Nephron progenitor cell (in vitro differentiated cells): ENCODE data around the gene NCBP1.

Source experiments
- DNase-seq: peaks from one replicate; pipeline ENCODE4 v3.0.0; 2021
- H3K27ac Mint-ChIP-seq: 2 replicates; pipeline ENCODE4 v1.8.0; 2021; ENCODE audit warnings: mild to moderate bottlenecking, moderate library complexity, mixed read lengths
- H3K27me3 Mint-ChIP-seq: 2 replicates; pipeline ENCODE4 v1.8.0; 2021; ENCODE audit warnings: mild to moderate bottlenecking, low read depth, mixed read lengths; ENCODE audit not compliant: poor library complexity
- H3K36me3 Mint-ChIP-seq: 2 replicates; pipeline ENCODE4 v1.8.0; 2021; ENCODE audit warnings: low read depth, mixed read lengths
- H3K4me1 Mint-ChIP-seq: 2 replicates; pipeline ENCODE4 v1.8.0; 2021; ENCODE audit warnings: mixed read lengths
- H3K4me3 Mint-ChIP-seq: 2 replicates; pipeline ENCODE4 v1.8.0; 2021; ENCODE audit warnings: mild to moderate bottlenecking, moderate library complexity, mixed read lengths
- H3K9me3 Mint-ChIP-seq: 2 replicates; pipeline ENCODE4 v1.8.0; 2021; ENCODE audit warnings: mild to moderate bottlenecking, moderate library complexity, mixed read lengths
- TF ChIP-seq, protein P1 (sequence below): fragments of 200-600 bp; sonication (generic); IDR thresholded peaks from 2 replicates; pipeline ENCODE4 v1.5.0; 2021; ENCODE audit warnings: antibody characterized with exemption

NCBP1 gene

DNA sequence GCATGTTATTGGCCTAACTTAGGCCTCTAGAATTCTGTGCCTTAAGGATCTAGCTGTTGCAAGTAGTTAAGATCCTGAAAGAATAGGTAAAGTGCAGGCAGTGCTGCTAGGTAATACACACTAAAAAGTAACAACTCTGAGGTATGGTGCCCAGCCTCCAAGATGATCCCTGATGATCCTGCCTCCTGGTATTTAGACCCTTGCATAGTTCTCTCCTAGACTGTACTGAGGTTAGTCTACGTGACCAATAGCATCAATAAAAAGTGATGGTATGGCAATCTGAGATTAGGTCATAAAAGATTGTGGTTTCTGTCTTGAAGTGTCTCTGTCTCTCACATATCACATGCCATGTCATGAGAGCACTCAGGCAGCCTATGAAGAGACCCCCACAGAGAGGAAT lies 9.7 kb upstream of the NCBP1 start:
- peaks cover 74% of the 10 kb centered on the region for H3K36me3 Mint-ChIP-seq

DNA sequence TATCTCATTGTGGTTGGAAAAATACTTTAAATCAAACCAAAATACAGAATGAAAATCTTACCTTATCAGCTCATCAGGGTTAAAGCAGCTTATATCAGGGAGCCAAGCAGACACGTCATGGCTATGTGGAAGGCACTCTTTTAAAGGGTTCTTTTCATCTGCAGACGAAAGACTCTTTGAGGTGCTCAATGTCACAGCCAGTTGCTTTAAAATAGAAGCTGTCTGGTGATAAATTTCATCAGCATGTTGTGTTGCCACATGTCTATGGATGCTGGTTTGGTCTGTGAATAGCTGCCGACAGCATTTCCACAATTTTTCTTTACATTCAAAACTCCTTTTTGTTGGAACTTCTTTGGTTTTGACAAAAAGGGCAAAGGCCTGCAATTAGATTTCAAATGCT lies 8.0 kb upstream of the NCBP1 start:
- Mint-ChIP-seq H3K4me3 (no peak overlapping the region), H3K27ac (no peak overlapping the region), H3K27me3 (peaks cover 4% of the 10 kb centered on the region), H3K9me3 (peaks cover 29% of the 10 kb centered on the region), H3K4me1 (peaks cover 18% of the 10 kb centered on the region), H3K36me3 (peaks cover 57% of the 10 kb centered on the region)
- DNase-seq, result no peak
- TF ChIP-seq, protein P1, sequence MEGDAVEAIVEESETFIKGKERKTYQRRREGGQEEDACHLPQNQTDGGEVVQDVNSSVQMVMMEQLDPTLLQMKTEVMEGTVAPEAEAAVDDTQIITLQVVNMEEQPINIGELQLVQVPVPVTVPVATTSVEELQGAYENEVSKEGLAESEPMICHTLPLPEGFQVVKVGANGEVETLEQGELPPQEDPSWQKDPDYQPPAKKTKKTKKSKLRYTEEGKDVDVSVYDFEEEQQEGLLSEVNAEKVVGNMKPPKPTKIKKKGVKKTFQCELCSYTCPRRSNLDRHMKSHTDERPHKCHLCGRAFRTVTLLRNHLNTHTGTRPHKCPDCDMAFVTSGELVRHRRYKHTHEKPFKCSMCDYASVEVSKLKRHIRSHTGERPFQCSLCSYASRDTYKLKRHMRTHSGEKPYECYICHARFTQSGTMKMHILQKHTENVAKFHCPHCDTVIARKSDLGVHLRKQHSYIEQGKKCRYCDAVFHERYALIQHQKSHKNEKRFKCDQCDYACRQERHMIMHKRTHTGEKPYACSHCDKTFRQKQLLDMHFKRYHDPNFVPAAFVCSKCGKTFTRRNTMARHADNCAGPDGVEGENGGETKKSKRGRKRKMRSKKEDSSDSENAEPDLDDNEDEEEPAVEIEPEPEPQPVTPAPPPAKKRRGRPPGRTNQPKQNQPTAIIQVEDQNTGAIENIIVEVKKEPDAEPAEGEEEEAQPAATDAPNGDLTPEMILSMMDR, result no peak

More for the DNA sequence above, 9.7 kb upstream of the NCBP1 start:
- Mint-ChIP-seq H3K4me1 (peaks cover 4% of the 10 kb centered on the region), H3K27me3 (peaks cover 4% of the 10 kb centered on the region), H3K9me3 (peaks cover 35% of the 10 kb centered on the region), H3K27ac (no peak overlapping the region), H3K4me3 (no peak overlapping the region)
- TF ChIP-seq, protein P1, result no peak
- DNase-seq, result no peak

DNA sequence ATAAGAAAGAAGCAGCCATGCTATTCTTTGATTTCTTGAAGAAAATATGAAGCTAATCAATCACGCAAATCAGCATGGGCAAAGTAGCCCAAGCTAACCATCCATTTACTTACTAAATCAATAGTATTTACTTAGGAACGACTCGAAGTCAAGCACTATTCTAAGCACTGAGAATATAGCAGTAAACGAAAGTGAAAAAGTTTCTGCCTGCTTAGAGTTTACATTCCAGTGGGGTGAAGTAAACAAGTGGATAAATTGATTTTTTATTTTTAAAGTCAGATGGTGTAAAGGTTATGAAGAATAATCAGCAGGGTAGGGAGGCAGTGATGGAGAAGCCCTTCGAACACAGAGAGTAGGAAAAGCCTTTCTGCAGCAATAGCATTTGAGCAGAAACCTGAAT lies 6.0 kb upstream of the NCBP1 start:
- peaks cover 29% of the 10 kb centered on the region for H3K4me1 Mint-ChIP-seq
- peaks cover 37% of the 10 kb centered on the region for H3K36me3 Mint-ChIP-seq
- peaks cover 11% of the 10 kb centered on the region for H3K9me3 Mint-ChIP-seq
- no peak for DNase-seq
- H3K27me3 Mint-ChIP-seq, result peaks cover 4% of the 10 kb centered on the region
- H3K4me3 Mint-ChIP-seq, result no peak overlapping the region
- TF ChIP-seq, protein P1, result no peak
- no peak overlapping the region for H3K27ac Mint-ChIP-seq

DNA sequence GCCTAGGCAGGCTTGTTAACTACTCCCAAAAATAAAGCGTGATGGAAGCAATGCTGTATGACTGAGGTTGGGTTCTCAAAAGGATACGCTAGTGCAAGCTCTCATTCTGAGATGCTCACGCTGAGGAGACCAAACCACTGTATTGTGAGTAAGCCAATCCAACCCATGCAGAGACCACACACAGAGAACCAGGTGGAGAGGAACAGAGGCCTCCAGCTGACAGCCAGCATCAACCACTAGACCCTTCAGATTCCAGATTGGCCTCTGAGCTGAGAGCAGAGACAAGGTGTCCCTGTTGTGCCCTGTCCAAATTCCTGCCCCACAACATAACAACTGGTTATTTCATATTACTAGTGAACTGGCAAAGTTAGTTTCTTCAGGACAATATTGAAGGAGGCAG lies 5.0 kb upstream of the NCBP1 start:
- H3K4me3 Mint-ChIP-seq, result no peak overlapping the region
- peaks cover 27% of the 10 kb centered on the region for H3K36me3 Mint-ChIP-seq
- H3K9me3 Mint-ChIP-seq, result peaks cover 4% of the 10 kb centered on the region
- no peaks in the 10 kb centered on the region for H3K27me3 Mint-ChIP-seq
- H3K4me1 Mint-ChIP-seq, result peaks cover 29% of the 10 kb centered on the region
- DNase-seq, result no peak
- H3K27ac Mint-ChIP-seq, result no peak overlapping the region
- TF ChIP-seq, protein P1, result no peak

DNA sequence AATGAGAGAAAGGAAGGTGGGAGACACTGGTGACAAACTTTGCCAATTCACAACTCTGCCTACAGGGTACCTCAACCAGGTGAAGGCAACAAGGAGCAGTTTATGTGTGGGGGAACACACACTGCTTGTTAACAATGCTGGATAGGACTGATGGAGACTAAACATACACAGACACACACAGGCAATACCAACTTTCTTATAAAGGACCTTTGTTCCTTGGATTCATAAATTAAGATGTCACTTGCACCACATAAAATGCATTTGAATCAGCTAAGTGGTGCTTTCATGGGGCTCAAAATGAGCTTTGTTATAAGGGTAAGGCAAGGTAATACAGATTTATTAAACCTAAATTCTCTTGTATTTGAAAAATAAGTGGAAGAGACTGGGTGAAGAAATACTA lies 4.5 kb upstream of the NCBP1 start:
- H3K4me3 Mint-ChIP-seq, result no peak overlapping the region
- H3K27ac Mint-ChIP-seq, result no peak overlapping the region
- H3K27me3 Mint-ChIP-seq, result no peaks in the 10 kb centered on the region
- H3K9me3 Mint-ChIP-seq, result peaks cover under 1% of the 10 kb centered on the region
- H3K36me3 Mint-ChIP-seq, result peaks cover 22% of the 10 kb centered on the region
- H3K4me1 Mint-ChIP-seq, result peaks cover 30% of the 10 kb centered on the region
- DNase-seq, result no peak
- TF ChIP-seq, protein P1, result no peak

DNA sequence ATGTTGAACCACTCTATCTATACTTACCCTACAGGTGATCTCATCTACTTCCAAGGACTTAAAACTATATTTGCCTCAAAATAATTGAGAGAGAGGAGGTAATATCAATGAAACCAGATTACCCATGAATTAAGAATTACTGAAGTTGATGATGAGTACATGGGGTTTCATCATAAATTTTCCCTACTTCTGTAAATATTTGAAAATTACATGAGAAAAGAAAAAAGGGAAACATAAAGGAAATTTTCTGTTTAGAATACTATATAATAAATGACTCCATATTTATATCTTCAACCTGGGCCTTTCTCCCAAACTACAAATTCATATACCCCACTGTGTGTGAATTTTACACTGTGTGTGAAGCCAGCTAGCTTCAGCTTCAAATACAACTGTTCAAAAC lies 3.0 kb upstream of the NCBP1 start:
- no peak overlapping the region for H3K4me3 Mint-ChIP-seq

More for the DNA sequence above, 3.0 kb upstream of the NCBP1 start:
- Mint-ChIP-seq H3K4me1 (peaks cover 44% of the 10 kb centered on the region), H3K9me3 (no peaks in the 10 kb centered on the region), H3K36me3 (peaks cover 7% of the 10 kb centered on the region), H3K27ac (no peak overlapping the region), H3K27me3 (no peaks in the 10 kb centered on the region)
- TF ChIP-seq, protein P1, result no peak
- no peak for DNase-seq
